HG03025 (cell line): ENCODE data around the gene LITAFD.
"Not testable (repeated sequence)": the region's sequence is repeated elsewhere in the genome, so short reads cannot be mapped to it uniquely, and the experiment has no call there.

Experiments used
- ATAC-seq: cut with Tn5 transposase; IDR thresholded peaks from one replicate; pipeline ENCODE4 v1.9.1; 2021; ENCODE audit warnings: mild to moderate bottlenecking, moderate library complexity; ENCODE audit not compliant: unreplicated experiment, low FRiP score

LITAFD gene

GRCh38 chr16:8882041-8882617 lies at the start of gene LITAFD:
TSS of gene LITAFD (plus strand) at chr16:8882351. CDS start at chr16:8884356, 2,005 bp downstream.
- ATAC-seq, result no peak

DNA sequence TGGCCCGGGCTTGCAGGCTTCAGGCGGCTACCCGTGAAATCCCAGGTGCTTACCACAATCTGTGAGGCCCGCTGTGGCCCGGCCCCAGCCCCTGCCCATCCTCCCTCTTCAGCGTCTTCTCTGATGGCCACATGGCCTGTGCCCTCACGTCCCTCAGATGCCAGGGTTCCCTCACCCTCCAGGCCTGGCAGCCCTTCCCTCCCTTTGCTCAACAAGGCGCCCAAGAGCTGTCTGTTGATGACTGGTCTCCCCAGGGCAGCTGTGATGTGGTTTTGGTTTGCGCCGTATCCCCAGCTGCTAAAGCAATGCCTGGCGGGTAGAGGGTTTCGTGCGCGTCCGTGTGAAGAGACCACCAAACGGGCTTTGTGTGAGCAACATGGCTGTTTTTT lies 49.4 kb upstream of the LITAFD start:
- ATAC-seq, result no peak

DNA sequence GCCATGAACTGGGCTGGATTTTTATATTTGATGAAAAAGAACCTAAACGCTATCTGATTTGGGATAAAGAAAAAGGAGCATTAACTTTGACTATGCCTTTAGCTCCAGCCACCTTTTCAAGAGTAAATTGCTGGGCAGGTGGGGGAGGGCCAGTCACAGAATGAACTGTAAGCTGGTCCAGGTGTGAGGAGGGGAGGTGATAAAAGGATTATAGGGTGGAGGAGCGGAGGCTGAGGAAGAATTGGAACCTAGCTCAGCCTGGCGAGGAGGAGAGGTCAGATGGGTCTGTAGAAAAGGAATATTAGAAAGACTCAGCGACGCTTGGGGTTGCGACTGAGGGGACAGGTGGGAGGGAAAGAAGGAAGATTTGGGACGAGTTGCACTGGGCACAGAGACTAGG lies 45.4 kb upstream of the LITAFD start:
- not testable (repeated sequence) for ATAC-seq

- ATAC-seq, result not testable (repeated sequence)
These were observed 44.6 kb upstream of the LITAFD start for GRCh38 chr16:8837594-8837993.

DNA sequence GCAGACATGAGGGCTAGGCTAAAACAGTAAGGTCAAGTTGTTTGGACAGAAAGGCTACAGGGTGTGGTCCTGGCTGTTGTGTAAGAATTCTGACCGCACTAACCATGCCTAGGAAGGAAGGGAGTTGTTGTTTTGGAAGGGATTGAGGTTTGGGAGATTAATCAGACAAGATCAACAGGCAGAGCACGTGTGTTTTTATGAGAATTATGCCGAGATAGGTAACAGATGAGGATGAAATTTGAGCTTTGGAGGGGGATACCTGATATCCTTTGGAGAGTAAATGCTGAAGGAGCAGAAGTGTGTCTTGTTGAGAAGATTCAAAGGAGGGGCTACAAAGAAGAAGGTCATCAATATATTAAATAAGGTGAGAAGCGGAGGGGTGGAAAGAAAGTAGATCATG lies 40.1 kb upstream of the LITAFD start:
- ATAC-seq, result not testable (repeated sequence)

DNA sequence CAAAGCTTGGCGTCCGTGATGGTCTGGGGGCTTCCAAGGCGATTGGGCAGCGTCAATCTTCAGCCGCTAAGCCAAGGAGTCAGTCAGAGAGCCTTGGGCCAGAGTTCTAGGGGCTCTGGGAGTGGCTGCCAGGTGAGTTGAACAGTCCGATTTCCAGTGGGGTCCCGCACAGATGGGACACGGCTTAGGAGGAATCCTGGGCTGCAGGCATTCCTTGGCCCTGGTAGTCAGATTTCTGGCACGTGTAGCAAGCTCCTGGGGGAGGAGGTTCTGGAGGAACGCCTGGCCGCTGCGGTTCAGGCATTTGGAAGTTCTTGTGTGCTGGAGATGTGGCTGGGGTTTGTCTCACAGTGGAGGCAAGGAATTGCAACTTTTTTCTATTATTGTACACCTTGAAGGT lies 38.9 kb upstream of the LITAFD start:
- not testable (repeated sequence) for ATAC-seq

DNA sequence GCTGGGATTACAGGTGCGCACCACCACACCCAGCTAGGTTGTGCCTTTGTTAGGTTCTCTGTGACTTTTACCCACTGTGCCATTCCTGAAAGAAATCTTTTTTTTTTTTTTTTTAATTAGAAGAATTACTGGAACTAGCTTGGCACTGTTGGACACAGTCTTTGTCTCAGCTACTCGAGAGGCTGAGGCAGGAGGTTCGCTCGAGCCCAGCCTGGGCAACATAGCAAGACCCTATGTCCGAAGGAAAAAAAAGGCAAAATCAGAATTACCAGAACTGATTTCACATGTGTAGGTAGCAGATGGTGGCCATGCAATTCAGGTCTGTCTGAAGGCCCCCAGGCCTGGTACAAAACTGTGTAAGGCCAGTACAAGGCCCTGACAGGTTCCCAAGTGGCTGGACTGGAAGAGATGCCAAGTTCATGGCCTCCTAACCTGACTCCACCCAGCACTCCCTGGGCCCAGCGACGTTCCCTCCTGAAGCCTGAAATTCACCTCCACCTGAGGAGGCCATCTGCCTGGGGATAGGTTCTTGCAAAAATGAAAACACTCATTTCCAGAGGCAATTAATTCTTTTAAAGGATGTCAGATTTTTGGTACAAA lies 36.4 kb upstream of the LITAFD start:
- ATAC-seq, result no peak

- no peak for ATAC-seq
These were observed 35.7 kb upstream of the LITAFD start for GRCh38 chr16:8846401-8846932.

DNA sequence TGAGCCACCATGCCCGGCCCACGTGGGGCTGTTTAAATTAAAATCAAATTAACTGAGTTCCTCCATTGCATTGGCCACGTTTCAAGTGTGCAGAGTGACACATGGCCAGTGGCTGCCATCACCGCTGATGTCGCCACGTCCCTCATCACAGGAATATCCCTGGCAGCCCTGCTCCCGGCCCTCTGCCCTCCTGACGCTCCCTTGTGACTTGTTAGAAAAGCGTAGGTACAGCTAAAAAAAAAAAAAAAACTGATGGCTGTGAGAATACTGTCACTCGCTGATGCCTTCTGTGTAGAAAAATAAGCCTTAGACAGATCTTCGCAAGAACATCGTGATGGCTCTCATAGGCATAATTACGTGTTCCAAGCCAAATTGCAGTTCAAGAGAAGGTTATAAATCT lies 35.0 kb upstream of the LITAFD start:
- no peak for ATAC-seq

DNA sequence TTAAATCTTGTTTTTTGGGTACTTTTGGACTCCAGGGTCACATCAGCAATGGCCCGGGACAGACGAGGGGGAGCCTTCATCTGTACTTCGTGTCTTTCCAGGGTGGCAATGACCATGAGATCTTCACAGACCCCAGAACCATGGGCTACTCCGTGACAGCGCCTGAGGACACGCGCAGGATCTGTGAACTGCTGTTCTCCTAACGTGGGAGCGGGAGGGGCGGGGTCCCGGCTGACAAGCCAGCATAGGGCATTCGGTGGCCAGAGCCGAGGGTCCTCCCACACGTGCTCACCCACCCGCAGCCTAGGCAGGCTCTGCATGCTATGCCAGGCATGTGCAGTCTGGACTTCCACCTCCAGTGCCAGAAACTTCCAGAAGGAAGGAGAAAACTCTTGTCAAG lies 34.5 kb upstream of the LITAFD start:
- ATAC-seq, result no peak

- ATAC-seq, result no peak
These were observed 33.8 kb upstream of the LITAFD start for GRCh38 chr16:8848231-8848938.

- no peak for ATAC-seq
These were observed 33.2 kb upstream of the LITAFD start for GRCh38 chr16:8848939-8849391.

GRCh38 chr16:8849411-8850011 lies 32.6 kb upstream of the LITAFD start:
- no peak for ATAC-seq

GRCh38 chr16:8850279-8850885 lies 31.8 kb upstream of the LITAFD start:
- no peak for ATAC-seq

GRCh38 chr16:8851761-8852403 lies 30.3 kb upstream of the LITAFD start:
- no peak for ATAC-seq

DNA sequence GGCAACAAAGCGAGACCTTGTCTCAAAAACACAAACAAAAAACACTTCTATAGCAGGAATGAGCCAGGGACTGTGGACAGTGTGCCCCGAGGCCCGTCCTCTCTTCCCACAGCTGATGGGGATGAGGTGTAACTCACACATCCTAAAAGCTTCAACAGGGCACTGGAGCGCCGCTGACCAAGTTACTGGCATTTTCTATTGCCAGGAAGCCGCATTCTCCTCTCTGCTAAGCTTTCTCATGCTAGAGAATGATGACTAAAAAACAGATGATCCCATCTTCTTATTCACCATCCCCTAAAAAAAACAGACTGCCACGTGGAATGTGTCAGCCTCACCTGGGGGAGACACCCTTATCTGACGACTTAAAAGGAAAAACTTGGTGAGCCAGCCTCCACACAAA lies 29.6 kb upstream of the LITAFD start:
- no peak for ATAC-seq

GRCh38 chr16:8853150-8853549 lies 29.0 kb upstream of the LITAFD start:
- no peak for ATAC-seq

DNA sequence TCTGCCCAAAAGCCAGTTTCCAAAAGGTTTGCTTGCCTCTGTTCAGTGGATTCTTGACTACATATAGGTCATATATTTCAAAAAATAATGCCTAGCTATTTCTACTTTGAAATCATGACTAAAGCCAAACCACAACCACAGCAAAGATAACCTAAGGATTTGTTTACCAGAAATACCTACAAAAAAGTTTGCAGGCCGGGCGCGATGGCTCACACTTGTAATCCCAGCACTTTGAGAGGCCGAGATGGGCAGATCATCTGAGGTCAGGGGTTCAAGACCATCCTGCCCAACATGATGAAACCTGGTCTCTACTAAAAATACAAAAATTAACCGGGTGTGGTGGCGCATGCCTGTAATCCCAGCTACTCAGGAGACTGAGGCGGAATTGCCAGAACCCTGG lies 28.5 kb upstream of the LITAFD start:
- ATAC-seq, result no peak

DNA sequence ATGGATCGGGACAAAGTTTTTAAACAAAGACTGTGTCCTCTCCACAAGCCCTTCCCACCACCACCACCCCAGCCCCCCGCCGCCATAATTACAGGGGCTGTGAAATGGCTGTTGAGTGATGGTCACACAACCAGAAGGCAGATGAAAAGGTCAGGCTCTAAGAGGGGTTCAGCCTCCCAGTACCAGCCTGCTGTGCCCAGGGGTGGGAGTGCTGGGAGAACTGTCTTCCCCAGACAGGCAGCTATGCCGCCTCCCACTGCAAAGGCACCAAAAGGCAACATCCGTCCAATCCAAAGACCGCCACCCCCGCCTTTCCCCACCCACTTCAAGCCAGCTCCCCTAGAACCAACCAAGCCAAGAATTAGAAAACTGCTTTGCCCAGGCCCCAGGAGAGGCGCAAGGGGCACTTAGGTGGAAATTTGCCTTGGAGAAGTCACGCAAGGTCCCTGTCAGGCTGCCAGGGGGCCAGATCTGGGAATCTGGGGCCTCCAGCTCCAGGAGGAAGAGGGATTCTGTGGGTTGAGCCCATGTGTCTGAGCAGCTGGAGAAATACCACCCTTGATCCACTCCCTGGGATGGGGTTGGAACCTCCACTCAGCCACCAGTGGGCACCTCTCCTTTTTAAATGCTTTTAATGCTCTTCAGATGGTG lies 27.7 kb upstream of the LITAFD start:
- no peak for ATAC-seq
